D341Med (cell line): ENCODE results near the gene FERMT1.
"Not testable (repeated sequence)": the region's sequence is repeated elsewhere in the genome, so short reads cannot be mapped to it uniquely, and the experiment has no call there.

Experiments used
- DNase-seq: peaks from one replicate; pipeline ENCODE4 v3.0.0; 2012; ENCODE audit warnings: low spot score

FERMT1 gene

DNA sequence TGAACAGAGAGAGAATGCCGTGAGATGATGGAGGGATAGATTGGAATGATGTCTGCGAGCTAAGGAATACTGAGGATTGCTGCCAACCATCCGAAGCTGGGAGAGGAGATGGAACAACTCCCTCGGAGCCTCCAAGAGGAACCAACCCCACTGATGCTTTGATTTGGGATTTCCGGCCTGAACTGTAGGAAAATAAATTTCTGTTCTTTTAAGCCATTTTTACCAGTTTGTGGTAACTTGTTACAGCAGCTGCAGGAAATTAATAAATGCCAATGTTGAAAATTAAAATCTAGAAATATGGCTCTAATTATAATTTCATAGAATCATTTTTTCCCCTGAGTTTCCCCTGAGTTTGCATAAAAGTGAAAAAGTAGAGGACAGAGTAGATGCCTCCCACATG, 83.1 kb downstream of the FERMT1 start:
- no peak for DNase-seq

DNA sequence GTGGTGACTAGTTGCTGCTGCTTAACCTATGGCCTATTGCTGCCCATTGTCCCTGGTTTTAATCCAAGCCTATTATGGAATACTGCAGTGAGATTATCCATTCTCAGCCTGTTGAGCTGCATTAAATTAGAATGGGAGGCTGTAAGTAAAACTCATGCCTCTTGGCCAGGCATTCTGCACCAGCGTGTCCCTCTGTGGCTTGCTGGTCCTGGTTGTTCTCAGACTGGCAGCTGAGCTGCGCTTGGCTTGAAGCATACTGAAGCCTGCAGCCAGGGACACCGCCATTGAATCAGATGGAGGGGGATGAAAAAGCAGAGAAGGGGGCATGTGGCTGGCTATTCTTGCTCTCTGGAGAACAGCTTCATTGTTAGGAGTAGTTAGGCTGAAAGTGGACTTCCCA, 84.6 kb downstream of the FERMT1 start:
- no peak for DNase-seq

DNA sequence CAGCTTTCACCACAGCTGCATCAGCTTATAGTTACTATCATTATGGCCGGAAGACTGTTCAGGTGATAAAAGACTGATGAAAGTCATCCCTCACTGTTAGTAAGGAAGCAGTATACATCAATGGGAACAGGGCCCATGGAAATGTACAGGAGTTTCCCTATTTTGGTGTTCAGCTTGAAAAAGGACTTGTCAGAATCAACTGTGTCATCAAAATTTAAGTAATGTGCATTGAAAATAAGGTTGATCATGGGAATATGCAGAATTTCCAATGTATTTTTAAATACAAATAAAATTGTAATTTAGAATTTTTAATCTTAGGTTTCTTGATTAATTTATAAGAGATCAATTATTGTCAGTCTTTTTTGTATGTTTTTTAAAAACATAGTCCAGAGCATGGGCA, 85.7 kb downstream of the FERMT1 start:
- no peak for DNase-seq

DNA sequence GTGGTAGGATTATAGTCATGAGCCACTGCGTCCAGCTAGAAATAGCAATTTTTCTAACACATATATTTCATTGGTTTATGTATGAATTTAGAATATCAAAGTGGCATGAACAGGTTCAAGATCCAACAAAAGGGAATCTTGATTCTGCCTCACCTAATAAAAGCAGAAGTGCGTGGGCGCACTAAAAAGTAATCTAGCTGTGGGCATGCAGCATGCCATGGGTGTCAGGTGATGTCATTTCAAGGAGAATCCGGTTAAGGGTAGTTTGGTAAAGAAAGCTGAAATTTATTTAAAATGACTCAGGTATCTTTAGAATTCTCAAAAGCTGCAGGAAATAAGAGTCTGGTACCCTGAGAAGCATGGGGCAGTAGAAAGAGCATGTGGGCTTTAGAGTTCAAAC, 86.6 kb downstream of the FERMT1 start:
- no peak for DNase-seq

DNA sequence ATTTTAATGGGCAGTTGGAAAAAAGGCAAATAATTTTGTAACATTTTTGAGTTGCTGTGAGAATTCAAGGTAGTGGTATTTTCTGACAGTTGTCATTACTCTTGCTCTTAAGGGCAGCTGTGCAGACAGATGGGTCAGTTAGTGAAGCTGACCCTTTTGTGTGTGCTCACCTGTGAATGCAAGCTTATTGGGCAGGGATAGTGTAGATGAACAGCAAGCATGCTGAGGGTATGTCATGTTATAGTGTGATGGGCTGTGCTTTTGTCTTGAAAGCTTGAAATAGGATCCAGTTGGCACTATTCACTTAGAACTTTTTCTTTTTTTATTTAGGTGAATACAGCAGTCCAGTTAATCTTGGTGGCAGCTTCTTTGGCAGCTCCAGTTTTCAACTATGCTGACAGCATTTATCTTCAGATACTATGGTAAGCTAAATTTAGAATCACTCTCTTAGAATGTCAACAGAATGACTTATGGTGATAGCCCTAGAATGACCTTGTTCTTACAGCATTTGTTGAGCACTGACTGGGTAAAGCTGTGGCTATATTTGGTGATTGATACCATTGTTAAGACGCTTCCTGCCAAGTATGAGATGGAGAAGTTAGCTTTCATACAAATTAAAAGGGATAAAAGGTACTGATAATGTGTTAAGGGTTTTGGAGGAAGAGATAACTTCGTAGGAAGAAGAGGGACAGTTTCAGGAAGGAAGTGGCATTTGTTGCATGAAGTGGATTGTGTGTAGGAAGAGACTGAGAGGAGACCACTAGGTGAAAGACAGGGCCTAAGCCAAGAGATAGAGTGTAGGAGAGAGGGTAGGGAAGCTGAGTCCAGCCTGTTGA, 88.5 kb downstream of the FERMT1 start:
- DNase-seq: no peak

DNA sequence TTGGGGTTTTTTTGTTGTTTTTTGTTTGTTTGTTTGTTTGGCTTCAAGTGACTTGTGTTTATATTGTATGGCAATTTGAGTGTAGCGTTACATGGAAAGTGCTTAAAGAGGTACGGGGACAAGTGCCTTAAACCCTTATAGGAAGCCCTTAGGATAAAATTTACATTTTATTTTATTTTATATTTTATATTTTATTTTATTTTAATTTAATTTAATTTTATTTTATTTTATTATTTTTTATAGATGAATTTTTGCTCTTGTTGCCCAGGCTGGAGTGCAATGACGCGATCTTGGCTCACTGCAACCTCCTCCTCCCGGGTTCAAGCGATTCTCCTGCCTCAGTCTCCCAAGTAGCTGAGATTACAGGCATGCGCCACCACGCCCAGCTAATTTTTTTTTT, 89.9 kb downstream of the FERMT1 start:
- DNase-seq: not testable (repeated sequence)

DNA sequence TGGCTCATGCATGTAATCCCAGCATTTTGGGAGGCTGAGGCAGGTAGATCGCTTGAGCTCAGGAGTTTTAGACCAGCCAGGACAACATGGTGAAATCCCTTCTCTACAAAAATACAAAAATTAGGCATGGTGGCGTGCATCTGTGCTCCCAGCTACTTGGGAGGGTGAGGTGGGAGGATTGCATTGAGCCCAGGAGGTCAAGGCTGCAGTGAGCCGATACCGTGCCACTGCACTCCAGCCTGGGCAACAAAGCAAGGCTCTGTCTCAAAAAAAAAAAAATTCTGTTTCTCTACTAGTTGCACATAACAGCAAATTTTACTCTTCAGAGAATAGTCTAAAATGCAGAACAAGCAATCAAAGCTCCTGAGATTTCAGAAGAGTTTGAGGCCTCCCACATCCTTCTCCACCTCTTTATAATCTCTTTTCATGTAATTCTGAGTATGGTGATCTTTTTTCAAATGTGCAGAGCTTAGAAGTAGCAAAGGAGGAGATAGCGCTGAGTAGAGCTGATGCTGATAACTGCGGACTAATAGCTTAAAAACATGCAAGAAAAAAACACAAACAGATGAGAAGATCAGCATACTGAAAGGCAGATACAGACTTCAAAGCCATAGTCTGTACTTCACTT, 92.3 kb downstream of the FERMT1 start:
- DNase-seq: no peak

DNA sequence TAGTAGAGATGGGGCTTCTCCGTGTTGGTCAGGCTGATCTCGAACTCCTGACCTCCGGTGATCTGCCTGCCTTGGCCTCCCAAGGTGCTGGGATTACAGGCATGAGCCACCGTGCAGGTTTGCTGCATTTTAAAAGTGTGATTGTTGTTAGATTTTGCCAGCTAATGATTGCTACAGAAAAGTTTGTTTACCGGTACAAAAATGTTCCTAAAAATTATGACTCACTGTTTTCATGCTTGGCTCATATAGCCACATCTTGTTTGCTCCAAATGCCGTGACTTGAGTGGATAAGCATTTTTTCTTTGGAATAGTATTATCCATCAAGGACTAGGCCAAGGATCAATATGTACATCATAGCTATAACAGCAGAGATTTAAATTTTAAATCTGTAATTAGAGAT, 93.3 kb downstream of the FERMT1 start:
- no peak for DNase-seq

DNA sequence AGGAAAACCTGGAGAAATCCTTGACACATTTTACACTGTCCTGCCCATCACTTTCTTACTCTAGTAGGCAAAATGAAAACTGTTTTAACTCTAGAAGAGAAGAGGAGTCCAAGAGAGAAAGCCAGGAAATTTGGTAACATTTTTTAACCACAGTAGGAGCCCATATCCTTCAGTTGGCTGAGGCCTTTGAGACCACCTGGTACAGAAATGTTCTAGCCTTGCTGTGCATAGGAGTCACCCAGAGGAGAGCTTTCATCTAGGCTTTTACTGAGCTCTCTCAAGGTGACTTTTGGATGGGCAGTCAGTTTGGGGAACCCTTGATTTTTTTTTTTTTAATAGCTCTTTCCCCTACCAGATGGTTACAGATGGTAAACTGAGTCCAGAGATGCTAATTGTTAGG, 94.0 kb downstream of the FERMT1 start:
- DNase-seq: no peak

DNA sequence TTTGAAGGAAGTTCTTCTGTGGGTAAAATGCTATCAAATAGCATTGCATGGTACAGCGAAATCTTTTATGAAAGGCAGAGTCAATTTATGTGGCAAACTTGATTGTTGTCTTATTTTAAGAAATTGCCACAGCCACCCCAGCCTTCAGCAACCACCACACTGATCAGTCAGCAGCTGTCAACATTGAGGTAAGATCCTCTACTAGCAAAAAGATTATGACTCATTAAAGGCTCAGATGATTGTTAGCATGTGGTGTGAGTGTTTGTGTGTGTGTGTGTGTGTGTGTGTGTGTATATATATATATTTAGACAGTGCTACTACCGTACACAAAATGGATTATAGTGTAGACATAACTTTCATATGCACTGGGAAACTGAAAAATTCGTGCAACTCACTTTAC, 96.8 kb downstream of the FERMT1 start:
- no peak for DNase-seq
